ENCODE data around the gene CAMP.

DNA sequence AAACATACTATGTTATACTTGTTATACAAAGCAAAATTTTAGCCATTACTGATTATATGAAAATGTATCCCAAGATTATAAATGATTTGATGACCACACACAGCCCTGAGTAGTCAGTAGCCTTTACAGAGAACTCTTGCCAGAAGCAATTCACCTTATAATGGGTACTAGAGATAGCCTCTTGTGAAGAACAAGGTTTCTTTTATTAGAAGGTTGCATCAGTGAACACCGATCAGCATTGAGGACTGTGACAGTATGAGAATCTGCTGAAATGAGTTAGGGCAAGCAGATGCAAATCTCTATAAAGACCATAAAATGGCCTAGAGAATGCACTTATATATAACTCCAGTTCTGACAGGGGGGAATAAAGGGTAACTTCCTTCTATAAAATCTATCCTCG is 45.2 kb upstream of the CAMP start:
- TF ChIP-seq, protein P1, sequence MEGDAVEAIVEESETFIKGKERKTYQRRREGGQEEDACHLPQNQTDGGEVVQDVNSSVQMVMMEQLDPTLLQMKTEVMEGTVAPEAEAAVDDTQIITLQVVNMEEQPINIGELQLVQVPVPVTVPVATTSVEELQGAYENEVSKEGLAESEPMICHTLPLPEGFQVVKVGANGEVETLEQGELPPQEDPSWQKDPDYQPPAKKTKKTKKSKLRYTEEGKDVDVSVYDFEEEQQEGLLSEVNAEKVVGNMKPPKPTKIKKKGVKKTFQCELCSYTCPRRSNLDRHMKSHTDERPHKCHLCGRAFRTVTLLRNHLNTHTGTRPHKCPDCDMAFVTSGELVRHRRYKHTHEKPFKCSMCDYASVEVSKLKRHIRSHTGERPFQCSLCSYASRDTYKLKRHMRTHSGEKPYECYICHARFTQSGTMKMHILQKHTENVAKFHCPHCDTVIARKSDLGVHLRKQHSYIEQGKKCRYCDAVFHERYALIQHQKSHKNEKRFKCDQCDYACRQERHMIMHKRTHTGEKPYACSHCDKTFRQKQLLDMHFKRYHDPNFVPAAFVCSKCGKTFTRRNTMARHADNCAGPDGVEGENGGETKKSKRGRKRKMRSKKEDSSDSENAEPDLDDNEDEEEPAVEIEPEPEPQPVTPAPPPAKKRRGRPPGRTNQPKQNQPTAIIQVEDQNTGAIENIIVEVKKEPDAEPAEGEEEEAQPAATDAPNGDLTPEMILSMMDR (IDR thresholded peaks at IDR 0.05): no peak
- no peak for TF ChIP-seq POLR2A (IDR thresholded peaks at IDR 0.05)

Data from body of pancreas (tissue), 4 donors.